T-helper 2 cell treated with Interferon-gamma antibody and Interleukin-4, amounts not matched to agents 5 μg/mL and 100 μg/mL, for 36 hours (primary cell): ENCODE data around the gene EIF4G3.

Experiments
- DNase-seq: peaks from one replicate; pipeline ENCODE4 v3.0.0; 2021; ENCODE audit warnings: low spot score
- H3K27ac Mint-ChIP-seq: one replicate; pipeline ENCODE4 v1.8.0; 2021; ENCODE audit warnings: mild to moderate bottlenecking, mixed read lengths
- H3K27me3 Mint-ChIP-seq: one replicate; pipeline ENCODE4 v1.8.0; 2021; ENCODE audit warnings: low read depth, mixed read lengths
- H3K36me3 Mint-ChIP-seq: one replicate; pipeline ENCODE4 v1.8.0; 2021; ENCODE audit warnings: low read depth, mixed read lengths
- H3K4me1 Mint-ChIP-seq: one replicate; pipeline ENCODE4 v1.8.0; 2021; ENCODE audit warnings: low read depth, mixed read lengths
- H3K4me3 Mint-ChIP-seq: one replicate; pipeline ENCODE4 v1.8.0; 2022; ENCODE audit warnings: mild to moderate bottlenecking, moderate library complexity, mixed read lengths
- H3K9me3 Mint-ChIP-seq: one replicate; pipeline ENCODE4 v1.8.0; 2021; ENCODE audit warnings: mixed read lengths

The EIF4G3 gene

DNA sequence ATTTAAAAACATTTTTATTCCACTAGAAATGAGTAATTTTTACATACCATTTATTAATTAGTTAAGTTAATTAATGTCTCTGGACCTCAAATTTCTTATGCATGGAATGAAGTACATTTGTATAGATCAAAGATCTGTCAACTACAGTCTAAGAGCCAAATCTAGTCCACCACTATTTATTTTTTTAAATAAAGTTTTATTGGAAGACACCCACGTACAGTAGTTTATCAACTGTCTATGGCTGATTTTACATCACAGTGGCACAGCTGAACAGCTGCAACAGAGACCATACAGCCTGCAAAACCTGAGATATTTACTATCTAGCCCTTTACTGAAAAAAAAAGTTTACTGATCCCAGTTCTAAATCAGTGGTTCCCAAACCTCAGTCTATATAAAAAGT is 201.0 kb downstream of the EIF4G3 start:
- Mint-ChIP-seq H3K9me3 (no peaks in the 10 kb centered on the region), H3K4me1 (peaks cover 2% of the 10 kb centered on the region), H3K36me3 (peaks cover 3% of the 10 kb centered on the region), H3K27ac (no peak overlapping the region), H3K4me3 (no peak overlapping the region), H3K27me3 (no peaks in the 10 kb centered on the region)
- no peak for DNase-seq

DNA sequence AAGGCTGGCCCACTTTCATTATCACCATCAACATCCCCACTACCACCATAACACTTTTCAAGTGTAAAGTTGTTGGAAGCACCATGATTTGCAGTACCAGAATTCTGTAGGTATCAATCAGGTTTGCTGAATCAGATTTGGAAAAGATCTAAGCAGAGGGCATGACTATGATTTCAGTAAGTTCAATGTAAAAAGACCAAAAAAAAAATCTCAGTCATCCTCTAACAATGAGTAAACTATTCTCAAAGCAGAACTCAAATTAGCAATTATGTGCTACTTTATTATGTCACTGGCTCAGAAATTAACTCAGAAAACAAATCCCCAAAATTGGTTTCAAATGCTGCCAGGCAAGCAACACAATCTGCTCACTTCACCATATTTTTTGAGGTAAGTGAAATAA is 201.7 kb downstream of the EIF4G3 start:
- Mint-ChIP-seq H3K27ac (no peak overlapping the region), H3K4me3 (no peak overlapping the region), H3K9me3 (no peaks in the 10 kb centered on the region), H3K36me3 (peaks cover 3% of the 10 kb centered on the region), H3K4me1 (peaks cover 2% of the 10 kb centered on the region), H3K27me3 (no peaks in the 10 kb centered on the region)
- no peak for DNase-seq

DNA sequence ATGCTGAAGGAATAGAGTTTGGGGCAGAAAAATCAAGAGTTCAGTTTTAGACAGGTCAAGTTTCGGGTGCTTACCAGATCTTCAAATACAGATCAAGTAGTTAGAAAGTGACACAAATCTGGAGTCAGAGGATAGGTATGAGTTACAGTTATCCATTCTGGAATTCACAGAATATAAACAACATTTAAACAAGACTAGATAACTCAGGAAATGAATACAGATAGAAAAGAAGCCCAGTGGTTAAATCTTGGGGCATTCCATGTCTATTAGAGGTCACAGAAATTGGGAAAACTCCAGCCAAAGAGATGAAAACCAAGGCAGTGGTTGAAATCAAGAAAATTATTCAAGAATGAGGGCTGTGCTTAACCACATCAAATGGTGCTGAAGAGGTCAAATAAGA is 202.6 kb downstream of the EIF4G3 start:
- no peaks in the 10 kb centered on the region for H3K9me3 Mint-ChIP-seq

DNA sequence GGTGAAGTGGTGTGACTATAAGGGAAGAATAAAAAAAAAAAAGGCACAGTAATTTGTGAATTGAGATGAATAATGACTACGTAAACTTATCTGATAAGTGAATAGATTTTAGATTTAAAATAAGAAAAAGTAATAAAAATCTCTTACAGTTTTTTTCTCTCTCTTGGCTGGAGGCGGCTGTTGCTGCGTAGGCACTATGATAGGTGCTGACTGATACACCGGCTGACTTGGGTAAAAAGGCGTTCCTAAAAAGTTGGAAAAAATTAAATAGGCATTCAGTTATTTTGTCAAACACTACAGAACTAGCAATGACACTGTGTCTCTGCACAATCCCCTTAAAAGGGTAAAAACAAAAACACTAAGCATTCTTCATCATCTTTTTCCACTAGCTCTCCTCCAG is 203.8 kb downstream of the EIF4G3 start:
- Mint-ChIP-seq H3K36me3 (peaks cover 6% of the 10 kb centered on the region), H3K27me3 (no peaks in the 10 kb centered on the region), H3K4me1 (peaks cover 2% of the 10 kb centered on the region), H3K9me3 (no peaks in the 10 kb centered on the region), H3K27ac (no peak overlapping the region), H3K4me3 (no peak overlapping the region)
- no peak for DNase-seq

More for the DNA sequence above, 202.6 kb downstream of the EIF4G3 start:
- no peak for DNase-seq
- Mint-ChIP-seq H3K27ac (no peak overlapping the region), H3K27me3 (no peaks in the 10 kb centered on the region), H3K4me1 (peaks cover 2% of the 10 kb centered on the region), H3K36me3 (peaks cover 6% of the 10 kb centered on the region), H3K4me3 (no peak overlapping the region)

DNA sequence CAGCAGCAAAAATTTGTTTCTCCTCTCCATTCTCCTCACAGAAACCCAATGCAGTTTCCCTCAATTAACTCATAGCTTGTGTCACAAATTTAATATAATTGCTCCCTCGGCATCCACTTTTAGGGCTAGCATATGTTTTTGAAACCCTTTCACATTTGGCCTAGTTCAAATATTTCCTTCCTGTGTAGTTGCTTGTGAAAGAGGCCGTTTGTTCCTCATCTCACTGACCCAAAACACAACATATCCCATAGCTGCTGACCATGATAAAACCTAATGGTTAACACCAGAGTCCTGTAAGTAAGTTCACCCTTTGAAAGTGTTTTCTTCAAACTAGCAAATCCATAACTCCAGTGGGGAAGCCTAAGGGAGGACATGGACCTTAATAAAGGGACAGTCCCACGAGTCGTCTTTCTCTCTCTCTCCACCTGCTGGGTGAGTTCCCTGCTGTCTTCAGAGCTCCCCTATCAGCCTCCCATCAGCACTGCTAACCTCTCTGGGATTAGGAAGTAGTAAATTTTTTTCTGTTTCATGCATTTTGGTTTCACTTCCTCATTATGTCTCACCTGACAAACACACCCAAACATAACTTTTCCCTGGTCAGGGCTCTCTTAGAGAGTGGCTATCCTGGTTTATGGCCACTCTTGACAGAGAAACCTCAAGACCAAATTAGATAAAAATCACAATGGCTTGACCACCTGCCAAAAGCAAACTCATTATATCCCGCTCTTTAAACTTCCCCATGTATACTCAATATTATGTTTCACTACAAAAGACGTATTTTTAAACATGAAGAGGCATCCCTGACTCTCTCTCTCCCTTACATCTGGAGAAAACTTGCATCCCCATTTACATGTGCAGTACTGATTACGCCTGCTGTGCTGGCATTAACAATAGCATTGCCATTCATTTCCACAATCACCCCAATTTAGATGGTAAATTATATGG is 211.9 kb downstream of the EIF4G3 start:
- no peak overlapping the region for H3K27ac Mint-ChIP-seq
- no peak overlapping the region for H3K4me3 Mint-ChIP-seq
- peaks cover 19% of the 10 kb centered on the region for H3K4me1 Mint-ChIP-seq
- H3K36me3 Mint-ChIP-seq: peaks cover 8% of the 10 kb centered on the region
- DNase-seq: no peak
- H3K9me3 Mint-ChIP-seq: no peaks in the 10 kb centered on the region
- no peaks in the 10 kb centered on the region for H3K27me3 Mint-ChIP-seq

DNA sequence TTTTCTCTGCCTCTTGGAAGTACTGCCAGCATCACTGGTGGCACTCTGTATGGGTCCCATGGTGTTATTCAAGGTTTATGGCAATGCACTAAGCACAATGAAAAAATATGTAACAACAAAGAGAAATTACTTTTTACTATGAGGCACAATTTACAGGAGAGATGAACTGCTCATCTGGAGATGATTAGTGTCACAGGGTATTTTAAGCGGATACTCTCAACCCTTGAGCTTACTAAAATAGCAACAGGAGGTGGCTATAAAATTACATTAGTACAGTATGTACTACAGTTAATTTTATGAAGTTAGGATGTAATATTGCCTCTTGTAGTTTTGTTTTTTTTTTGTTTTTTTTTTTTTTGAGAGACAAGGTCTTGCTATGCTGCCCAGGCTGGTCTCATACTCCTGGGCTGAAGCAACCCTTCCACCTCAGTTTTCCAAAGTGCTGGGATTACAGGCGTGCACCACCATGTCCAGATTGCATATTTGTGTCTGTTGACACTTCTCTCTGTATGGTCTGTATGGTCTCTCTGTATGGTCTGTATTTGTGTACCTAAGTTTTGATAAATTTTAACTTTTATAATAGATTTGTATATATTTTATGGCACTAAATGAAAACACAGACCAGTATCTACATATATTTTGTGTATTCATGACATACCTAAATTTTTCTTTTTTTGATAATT is 214.0 kb downstream of the EIF4G3 start:
- Mint-ChIP-seq H3K27ac (no peak overlapping the region), H3K36me3 (peaks cover 7% of the 10 kb centered on the region), H3K27me3 (no peaks in the 10 kb centered on the region), H3K4me3 (no peak overlapping the region), H3K9me3 (no peaks in the 10 kb centered on the region), H3K4me1 (peaks cover 25% of the 10 kb centered on the region)
- DNase-seq: no peak

DNA sequence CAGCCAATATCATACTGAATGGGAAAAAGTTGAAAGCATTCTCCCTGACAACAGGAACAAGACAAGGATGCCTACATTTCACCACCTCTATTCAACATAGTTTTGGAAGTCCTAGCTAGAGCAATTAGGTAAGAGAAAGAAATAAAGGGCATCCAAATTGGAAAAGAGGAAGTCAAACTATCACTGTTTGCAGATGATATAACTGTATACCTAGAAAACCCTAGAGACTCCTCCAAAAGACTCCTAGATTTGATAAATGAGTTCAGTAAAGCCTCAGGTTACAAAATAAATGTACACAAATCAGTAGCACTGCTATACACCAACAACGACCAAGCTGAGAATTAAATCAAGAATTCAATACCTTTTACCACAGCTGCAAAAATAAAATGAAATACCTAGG is 218.3 kb downstream of the EIF4G3 start:
- no peak overlapping the region for H3K27ac Mint-ChIP-seq
- no peak for DNase-seq
- no peaks in the 10 kb centered on the region for H3K9me3 Mint-ChIP-seq
- no peak overlapping the region for H3K4me3 Mint-ChIP-seq
- H3K36me3 Mint-ChIP-seq: peaks cover 10% of the 10 kb centered on the region
- H3K4me1 Mint-ChIP-seq: peaks cover 16% of the 10 kb centered on the region
- no peaks in the 10 kb centered on the region for H3K27me3 Mint-ChIP-seq

DNA sequence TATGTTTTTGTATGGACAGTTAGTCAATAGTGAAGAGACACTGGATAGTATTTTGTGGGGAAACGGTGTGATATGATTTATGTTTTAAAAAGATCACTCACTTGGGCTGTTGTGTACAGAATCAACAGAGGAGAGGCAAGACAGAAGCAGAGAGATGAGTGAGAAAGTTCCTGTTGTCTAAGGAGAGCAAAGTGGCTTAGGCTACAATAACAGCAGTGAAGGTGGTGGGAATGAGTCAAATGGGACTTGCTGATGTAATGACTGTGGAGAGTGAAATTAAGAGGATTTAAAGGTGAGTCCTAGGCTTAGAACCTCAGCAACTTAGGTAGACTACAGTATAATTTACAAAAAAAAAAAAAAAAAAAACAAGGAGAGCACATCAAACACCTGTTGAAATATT is 220.4 kb downstream of the EIF4G3 start:
- Mint-ChIP-seq H3K36me3 (peaks cover 8% of the 10 kb centered on the region), H3K27me3 (no peaks in the 10 kb centered on the region), H3K4me1 (peaks cover 14% of the 10 kb centered on the region), H3K9me3 (no peaks in the 10 kb centered on the region), H3K27ac (no peak overlapping the region), H3K4me3 (no peak overlapping the region)
- DNase-seq: no peak

DNA sequence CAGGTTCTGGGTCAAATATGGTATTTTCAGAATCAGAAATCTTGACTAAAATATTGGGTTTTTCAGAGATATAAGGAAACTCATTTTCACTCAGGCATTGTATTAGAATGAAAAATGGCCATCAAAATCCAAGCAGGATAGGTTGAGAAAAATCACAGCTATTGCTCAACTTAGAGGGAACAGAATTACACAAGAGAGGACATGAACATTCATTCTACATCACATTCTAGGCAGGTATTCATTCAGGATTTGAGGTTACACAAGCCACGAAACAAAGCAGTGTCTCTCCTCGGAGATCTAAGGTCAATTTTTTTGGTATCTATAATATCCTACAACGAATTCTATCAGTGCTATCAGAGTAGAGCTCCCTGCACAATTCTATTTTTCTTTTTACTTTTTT is 226.0 kb downstream of the EIF4G3 start:
- Mint-ChIP-seq H3K27ac (no peak overlapping the region), H3K36me3 (peaks cover 6% of the 10 kb centered on the region), H3K4me3 (no peak overlapping the region), H3K27me3 (no peaks in the 10 kb centered on the region), H3K4me1 (no peaks in the 10 kb centered on the region), H3K9me3 (no peaks in the 10 kb centered on the region)
- no peak for DNase-seq

DNA sequence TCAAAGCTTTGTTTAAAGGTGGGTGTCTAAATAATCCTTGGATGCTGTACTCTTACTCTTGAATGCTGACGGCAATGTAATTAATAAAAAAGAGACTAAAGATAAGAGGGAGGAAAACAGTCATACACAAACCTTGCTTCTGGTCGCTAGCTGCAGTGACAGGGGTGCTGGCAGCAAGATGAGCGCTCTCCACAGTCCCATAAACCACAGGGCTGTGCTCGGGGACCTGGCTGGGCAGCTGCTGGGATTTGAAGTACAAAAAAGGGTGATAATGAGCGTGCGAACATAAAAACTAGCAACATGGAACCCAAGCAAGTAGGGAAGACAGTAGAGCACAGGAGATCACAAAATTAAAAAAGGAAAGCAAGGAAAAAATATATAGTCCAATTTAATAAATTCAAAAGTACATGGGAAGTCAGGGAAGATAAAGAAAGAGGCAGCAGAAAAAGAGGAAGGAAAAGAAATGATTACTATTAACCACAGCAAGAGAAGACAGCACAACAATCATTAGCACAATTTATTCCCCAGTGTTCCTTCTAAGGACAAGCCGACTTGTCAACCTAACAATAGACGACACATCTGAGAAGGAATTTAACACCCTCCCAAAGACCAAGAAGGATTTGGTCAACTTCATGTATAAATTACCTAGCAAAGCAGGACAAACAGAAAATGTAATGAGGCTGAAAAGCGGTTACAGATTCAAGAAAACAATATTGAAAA is 226.7 kb downstream of the EIF4G3 start:
- Mint-ChIP-seq H3K27ac (no peak overlapping the region), H3K4me1 (no peaks in the 10 kb centered on the region), H3K9me3 (no peaks in the 10 kb centered on the region), H3K4me3 (no peak overlapping the region), H3K27me3 (no peaks in the 10 kb centered on the region), H3K36me3 (peaks cover 6% of the 10 kb centered on the region)
- DNase-seq: no peak

DNA sequence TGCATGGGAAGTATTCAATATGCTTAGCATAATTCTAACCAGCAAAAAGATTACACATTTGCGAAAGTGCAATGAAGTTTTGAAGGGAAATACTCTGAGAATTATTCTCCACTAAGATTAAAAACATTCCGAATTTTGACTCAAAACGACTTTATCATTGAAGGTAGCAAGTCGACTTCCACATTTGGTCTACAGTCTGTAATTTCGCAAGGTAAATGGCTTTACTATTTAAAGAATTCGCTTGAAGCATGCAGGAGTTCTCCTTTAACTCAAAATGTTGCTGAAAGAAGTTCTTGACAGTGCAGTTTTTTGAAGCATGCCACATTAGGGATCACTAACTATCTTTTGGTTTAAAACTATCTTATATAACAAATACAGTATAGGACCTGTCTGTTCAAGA is 228.6 kb downstream of the EIF4G3 start:
- Mint-ChIP-seq H3K27me3 (no peaks in the 10 kb centered on the region), H3K4me3 (no peak overlapping the region), H3K27ac (no peak overlapping the region), H3K36me3 (peaks cover 7% of the 10 kb centered on the region), H3K4me1 (no peaks in the 10 kb centered on the region), H3K9me3 (no peaks in the 10 kb centered on the region)
- DNase-seq: no peak

DNA sequence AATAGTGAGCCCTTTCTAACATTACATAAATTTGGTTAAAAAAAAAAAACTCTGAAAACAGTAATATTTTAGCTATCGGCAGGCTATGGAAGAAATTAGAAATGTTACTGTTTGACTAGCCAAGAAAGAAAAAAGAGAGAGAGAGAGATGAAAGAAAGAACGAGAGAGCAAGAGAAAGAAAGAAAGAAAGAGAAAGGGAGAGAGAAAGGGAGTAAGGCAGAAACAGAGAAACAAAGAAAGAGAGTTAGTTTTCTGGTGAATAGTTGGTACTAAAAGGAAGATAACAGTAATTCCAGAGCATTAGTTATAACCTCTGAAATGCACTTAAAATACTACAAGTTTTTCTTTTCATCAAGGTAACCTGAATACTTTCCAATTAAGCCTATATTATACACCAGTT is 229.3 kb downstream of the EIF4G3 start:
- no peak overlapping the region for H3K4me3 Mint-ChIP-seq
- no peaks in the 10 kb centered on the region for H3K27me3 Mint-ChIP-seq
- DNase-seq: no peak
- H3K9me3 Mint-ChIP-seq: no peaks in the 10 kb centered on the region
- H3K36me3 Mint-ChIP-seq: peaks cover 7% of the 10 kb centered on the region
- no peaks in the 10 kb centered on the region for H3K4me1 Mint-ChIP-seq
- H3K27ac Mint-ChIP-seq: peak overlapping the region; percentile 46

DNA sequence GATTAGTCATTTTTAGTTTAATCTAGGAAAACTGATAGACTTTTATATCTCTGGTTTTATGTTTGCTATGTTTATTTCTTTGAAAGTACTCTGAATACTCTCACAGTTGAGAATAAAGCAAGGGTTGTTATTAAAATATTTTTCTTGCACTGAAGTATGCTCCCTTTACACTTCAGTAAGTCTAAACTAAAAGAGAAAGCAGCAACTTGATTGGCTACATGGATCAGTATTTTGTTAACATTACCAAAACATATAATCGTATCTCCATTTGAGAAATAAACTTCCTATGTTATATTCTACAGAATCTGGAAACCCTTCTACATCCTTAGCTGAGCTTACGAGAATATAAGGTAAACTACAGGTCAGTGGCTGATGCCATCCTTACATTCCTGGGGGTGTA is 240.1 kb downstream of the EIF4G3 start:
- H3K4me1 Mint-ChIP-seq: peaks cover 21% of the 10 kb centered on the region
- H3K36me3 Mint-ChIP-seq: peaks cover 28% of the 10 kb centered on the region
- no peak overlapping the region for H3K27ac Mint-ChIP-seq
- H3K9me3 Mint-ChIP-seq: no peaks in the 10 kb centered on the region
- no peaks in the 10 kb centered on the region for H3K27me3 Mint-ChIP-seq
- H3K4me3 Mint-ChIP-seq: no peak overlapping the region
- DNase-seq: no peak

DNA sequence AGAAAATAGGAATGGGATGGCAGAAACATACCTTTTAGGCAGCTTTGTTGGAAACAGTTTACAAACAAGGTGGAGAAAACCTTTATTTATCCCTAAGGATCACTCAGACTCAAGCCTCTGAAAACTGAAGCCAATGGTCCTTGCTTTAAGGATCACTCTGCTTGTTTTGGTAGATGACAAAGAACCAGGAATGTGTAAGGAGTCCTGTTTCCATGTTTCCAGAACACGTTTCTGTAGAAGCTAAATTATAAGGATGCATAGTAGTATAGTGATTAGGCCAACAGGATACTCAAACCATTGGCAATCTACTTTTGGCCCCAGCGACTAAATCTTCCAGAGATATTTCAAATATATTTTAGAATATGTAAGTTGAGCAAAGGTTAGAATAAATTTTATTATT is 240.5 kb downstream of the EIF4G3 start:
- Mint-ChIP-seq H3K4me1 (peaks cover 25% of the 10 kb centered on the region), H3K9me3 (no peaks in the 10 kb centered on the region), H3K4me3 (no peak overlapping the region), H3K27ac (no peak overlapping the region), H3K36me3 (peaks cover 25% of the 10 kb centered on the region), H3K27me3 (no peaks in the 10 kb centered on the region)
- no peak for DNase-seq
